ENCODE measurements around the gene POLR2E.

DNA sequence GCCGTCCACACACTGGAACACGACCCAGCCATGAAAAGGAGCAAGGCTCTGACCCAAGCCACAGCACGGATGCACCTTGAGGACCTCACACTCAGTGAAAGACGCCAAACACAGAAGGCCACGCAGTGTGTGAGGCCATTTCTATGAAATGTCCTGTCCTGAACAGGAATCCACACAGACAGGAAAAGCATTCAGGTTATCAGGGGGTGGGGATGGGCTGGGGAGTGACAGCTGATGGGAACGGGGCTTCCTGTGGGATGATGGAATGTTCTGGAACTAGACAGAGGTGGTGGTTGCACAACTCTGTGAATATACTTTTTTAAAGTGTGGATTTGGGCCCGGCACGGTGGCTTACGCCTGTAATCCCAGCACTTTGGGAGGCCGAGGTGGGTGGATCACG is 39.3 kb upstream of the POLR2E start:
- TF ChIP-seq, protein P1, sequence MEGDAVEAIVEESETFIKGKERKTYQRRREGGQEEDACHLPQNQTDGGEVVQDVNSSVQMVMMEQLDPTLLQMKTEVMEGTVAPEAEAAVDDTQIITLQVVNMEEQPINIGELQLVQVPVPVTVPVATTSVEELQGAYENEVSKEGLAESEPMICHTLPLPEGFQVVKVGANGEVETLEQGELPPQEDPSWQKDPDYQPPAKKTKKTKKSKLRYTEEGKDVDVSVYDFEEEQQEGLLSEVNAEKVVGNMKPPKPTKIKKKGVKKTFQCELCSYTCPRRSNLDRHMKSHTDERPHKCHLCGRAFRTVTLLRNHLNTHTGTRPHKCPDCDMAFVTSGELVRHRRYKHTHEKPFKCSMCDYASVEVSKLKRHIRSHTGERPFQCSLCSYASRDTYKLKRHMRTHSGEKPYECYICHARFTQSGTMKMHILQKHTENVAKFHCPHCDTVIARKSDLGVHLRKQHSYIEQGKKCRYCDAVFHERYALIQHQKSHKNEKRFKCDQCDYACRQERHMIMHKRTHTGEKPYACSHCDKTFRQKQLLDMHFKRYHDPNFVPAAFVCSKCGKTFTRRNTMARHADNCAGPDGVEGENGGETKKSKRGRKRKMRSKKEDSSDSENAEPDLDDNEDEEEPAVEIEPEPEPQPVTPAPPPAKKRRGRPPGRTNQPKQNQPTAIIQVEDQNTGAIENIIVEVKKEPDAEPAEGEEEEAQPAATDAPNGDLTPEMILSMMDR (IDR thresholded peaks at IDR 0.05), result no peak
- no peak for TF ChIP-seq POLR2A (IDR thresholded peaks at IDR 0.05)

All from upper lobe of left lung (tissue), 4 donors.